ENCODE results near the gene COPS8.

The COPS8 gene
- 42.0 to 65.1 (median 54.7) reads per million in 4 donors for total RNA-seq

- peak; percentile 77 to 92 (median 80) for DNase-seq
Measured at GRCh38 chr2:237085248-237086221, at the start of gene COPS8. Gene COPS8 (plus strand): TSS chr2:237085889. CDS start chr2:237085965, 76 bp downstream.

- DNase-seq: no peak
Measured at GRCh38 chr2:237039301-237040031, 46.2 kb upstream of the COPS8 start.

GRCh38 chr2:237041231-237041630 is 44.5 kb upstream of the COPS8 start:
- DNase-seq: no peak

- DNase-seq: no peak
Measured at GRCh38 chr2:237042101-237042500, 43.6 kb upstream of the COPS8 start.

GRCh38 chr2:237043866-237044265 is 41.8 kb upstream of the COPS8 start:
- no peak for DNase-seq

- DNase-seq: no peak
Measured at GRCh38 chr2:237044281-237044680, 41.4 kb upstream of the COPS8 start.

GRCh38 chr2:237045449-237045848 is 40.2 kb upstream of the COPS8 start:
- no peak for DNase-seq

GRCh38 chr2:237048595-237048994 is 37.1 kb upstream of the COPS8 start:
- DNase-seq: no peak

- no peak for DNase-seq
Measured at GRCh38 chr2:237051861-237052260, 33.8 kb upstream of the COPS8 start.

- DNase-seq: no peak
Measured at GRCh38 chr2:237053066-237053465, 32.6 kb upstream of the COPS8 start.

GRCh38 chr2:237055386-237056100 is 30.1 kb upstream of the COPS8 start:
- no peak for DNase-seq

GRCh38 chr2:237056287-237056875 is 29.3 kb upstream of the COPS8 start:
- no peak for DNase-seq

GRCh38 chr2:237057107-237057506 is 28.6 kb upstream of the COPS8 start:
- no peak for DNase-seq

- DNase-seq: no peak
Measured at GRCh38 chr2:237057893-237058300, 27.8 kb upstream of the COPS8 start.

GRCh38 chr2:237058423-237058822 is 27.3 kb upstream of the COPS8 start:
- DNase-seq: no peak

- peak in 1 of 5 donors; percentile 30 for DNase-seq
Measured at GRCh38 chr2:237059155-237059875, 26.4 kb upstream of the COPS8 start.

- peak in 1 of 5 donors; percentile 13 for DNase-seq
Measured at GRCh38 chr2:237060534-237061312, 25.0 kb upstream of the COPS8 start.

- DNase-seq: no peak
Measured at GRCh38 chr2:237061356-237061755, 24.3 kb upstream of the COPS8 start.

- no peak for DNase-seq
Measured at GRCh38 chr2:237062585-237062984, 23.1 kb upstream of the COPS8 start.

GRCh38 chr2:237064203-237065070 is 21.3 kb upstream of the COPS8 start:
- no peak for DNase-seq
